HepG2 (cell line): ENCODE results near the gene JPH2. TPM values are rescaled to one million over a fixed set of nuclear protein-coding genes. Genes with fewer than 3 reads are reported as not detected.
A peak's percentile ranks its signal among the peaks of the same experiment; 100 is the strongest.

Experiments used
- CBX1 ChIP-seq: IDR thresholded peaks from one replicate; pipeline ENCODE4 v1.6.1; 2016; ENCODE audit warnings: antibody characterized with exemption, low read depth
- CHD2 ChIP-seq: IDR thresholded peaks from 2 replicates; pipeline ENCODE4 v1.6.1; 2011; ENCODE audit warnings: low read depth, low read length, improper control_type of control experiment
- DNMT1 ChIP-seq: sonication (generic); formaldehyde crosslinking; IDR thresholded peaks from 2 replicates; pipeline ENCODE4 v1.5.1; 2020; ENCODE audit warnings: mild to moderate bottlenecking, missing genetic modification reagents
- KLF12 ChIP-seq: sonication (generic); formaldehyde crosslinking; IDR thresholded peaks from 2 replicates; pipeline ENCODE4 v1.4.0; 2020; ENCODE audit warnings: missing genetic modification reagents, borderline replicate concordance
- LCORL ChIP-seq, 2 experiments: fragments of 450-650 bp in 1 of 2; sonication (generic) in 1 of 2; formaldehyde crosslinking in 1 of 2; IDR thresholded peaks; 2 replicates each; pipeline versions ENCODE4 v1.5.0 to v1.6.1; 2017 to 2020; ENCODE audit warnings: antibody characterized with exemption in 1 of 2, missing genetic modification reagents in 1 of 2
- MAFK ChIP-seq, 2 experiments: IDR thresholded peaks in 1 of 2; conservative IDR thresholded peaks in 1 of 2; 2 replicates each; pipeline ENCODE4 v1.6.1; 2011; ENCODE audit warnings: improper control_type of control experiment in 2 of 2, low read length in 2 of 2
- MED8 ChIP-seq: sonication (generic); formaldehyde crosslinking; IDR thresholded peaks from 2 replicates; pipeline ENCODE4 v1.8.1; 2023; ENCODE audit warnings: mild to moderate bottlenecking, missing genetic modification reagents; ENCODE audit not compliant: insufficient replicate concordance
- MTA3 ChIP-seq: sonication (generic); formaldehyde crosslinking; IDR thresholded peaks from 2 replicates; pipeline ENCODE4 v1.4.0; 2020; ENCODE audit warnings: missing genetic modification reagents
- MTF1 ChIP-seq: sonication (generic); formaldehyde crosslinking; IDR thresholded peaks from 2 replicates; pipeline ENCODE4 v1.5.0; 2020; ENCODE audit warnings: missing genetic modification reagents
- PHF5A ChIP-seq: IDR thresholded peaks from one replicate; pipeline ENCODE4 v1.6.1; 2018; ENCODE audit warnings: low read depth, missing genetic modification reagents; ENCODE audit not compliant: unreplicated experiment
- SMARCC2 ChIP-seq: fragments of 450-650 bp; IDR thresholded peaks from 2 replicates; pipeline ENCODE4 v1.6.1; 2017; ENCODE audit warnings: antibody characterized with exemption, mild to moderate bottlenecking
- SOX5 ChIP-seq: IDR thresholded peaks from 2 replicates; pipeline ENCODE4 v1.6.1; 2016; ENCODE audit warnings: borderline replicate concordance
- TBL1XR1 ChIP-seq: fragments of 150-350 bp; IDR thresholded peaks from 2 replicates; pipeline ENCODE4 v1.6.1; 2014; ENCODE audit warnings: borderline replicate concordance, low read length; ENCODE audit not compliant: partially characterized antibody
- TOE1 ChIP-seq: sonication (generic); formaldehyde crosslinking; IDR thresholded peaks from 2 replicates; pipeline ENCODE4 v1.4.0; 2020; ENCODE audit warnings: mild to moderate bottlenecking, missing genetic modification reagents
- TSC22D2 ChIP-seq: sonication (generic); formaldehyde crosslinking; IDR thresholded peaks from 2 replicates; pipeline ENCODE4 v1.5.1; 2020; ENCODE audit warnings: missing genetic modification reagents, mild to moderate bottlenecking, borderline replicate concordance
- ZFP37 ChIP-seq: sonication (generic); formaldehyde crosslinking; IDR thresholded peaks from 2 replicates; pipeline ENCODE4 v1.4.0; 2020; ENCODE audit warnings: missing genetic modification reagents, borderline replicate concordance
- ZNF138 ChIP-seq: sonication (generic); formaldehyde crosslinking; IDR thresholded peaks from 2 replicates; pipeline ENCODE4 v1.5.0; 2020; ENCODE audit warnings: mild to moderate bottlenecking, low read depth, missing genetic modification reagents
- ZNF234 ChIP-seq: sonication (generic); formaldehyde crosslinking; conservative IDR thresholded peaks from 2 replicates; pipeline ENCODE4 v1.5.1; 2020; ENCODE audit warnings: mild to moderate bottlenecking, missing genetic modification reagents
- ZNF501 ChIP-seq: sonication (generic); formaldehyde crosslinking; IDR thresholded peaks from 2 replicates; pipeline ENCODE4 v1.5.1; 2020; ENCODE audit warnings: mild to moderate bottlenecking, moderate library complexity, missing genetic modification reagents
- ZNF546 ChIP-seq: sonication (generic); formaldehyde crosslinking; conservative IDR thresholded peaks from 2 replicates; pipeline ENCODE4 v1.8.1; 2023; ENCODE audit warnings: mild to moderate bottlenecking, missing genetic modification reagents
- ZNF558 ChIP-seq: sonication (generic); formaldehyde crosslinking; IDR thresholded peaks from 2 replicates; pipeline ENCODE4 v1.9.0; 2022; ENCODE audit warnings: mild to moderate bottlenecking, missing genetic modification reagents, borderline replicate concordance
- ZNF567 ChIP-seq: sonication (generic); formaldehyde crosslinking; IDR thresholded peaks from 2 replicates; pipeline ENCODE4 v1.8.1; 2023; ENCODE audit warnings: mild to moderate bottlenecking, missing genetic modification reagents, borderline replicate concordance
- ZNF652 ChIP-seq: IDR thresholded peaks from 2 replicates; pipeline ENCODE4 v1.6.1; 2016; ENCODE audit warnings: low read depth, borderline replicate concordance
- polyA plus RNA-seq, 8 experiments: library from polyadenylated mRNA; depleted of rRNA in 3 of 8; stranded (reverse) in 7 of 8; unstranded in 1 of 8; fragments of >200 nt; fragmentation: Illumina TruSeq in 4 of 8; extraction: Trizol in 4 of 8; gene quantifications; 2 replicates each; pipeline versions ENCODE4 v1.2.1 to v1.2.3, GENCODE V29; 2011 to 2016; ENCODE audit warnings: low read depth in 4 of 8, missing spikeins in 1 of 8, mixed read lengths in 1 of 8; ENCODE audit not compliant: insufficient read depth in 1 of 8
- total RNA-seq, 5 experiments: library from RNA; depleted of rRNA; stranded (reverse); fragments of >200 nt; fragmentation: Illumina TruSeq; extraction: Trizol; gene quantifications; 2 replicates each; pipeline ENCODE4 v1.2.3, GENCODE V29; 2016; ENCODE audit warnings: low read depth in 1 of 5
- TF ChIP-seq, protein P1 (sequence below): sonication (generic); formaldehyde crosslinking; IDR thresholded peaks from 2 replicates; pipeline ENCODE4 v1.5.1; 2020; ENCODE audit warnings: mild to moderate bottlenecking, missing genetic modification reagents, borderline replicate concordance
- TF ChIP-seq, protein P2 (sequence below): fragments of 450-650 bp; IDR thresholded peaks from 2 replicates; pipeline ENCODE4 v1.6.1; 2017
- TF ChIP-seq, protein P3 (sequence below): sonication (generic); formaldehyde crosslinking; IDR thresholded peaks from 2 replicates; pipeline ENCODE4 v1.4.0; 2020; ENCODE audit warnings: missing genetic modification reagents

The JPH2 gene
- total and polyA plus RNA-seq, 2 of the 13 experiments (the other 11 are each of a cell fraction or from before 2014, with no cell fraction given) = 0.42 TPM; not detected in 1

DNA sequence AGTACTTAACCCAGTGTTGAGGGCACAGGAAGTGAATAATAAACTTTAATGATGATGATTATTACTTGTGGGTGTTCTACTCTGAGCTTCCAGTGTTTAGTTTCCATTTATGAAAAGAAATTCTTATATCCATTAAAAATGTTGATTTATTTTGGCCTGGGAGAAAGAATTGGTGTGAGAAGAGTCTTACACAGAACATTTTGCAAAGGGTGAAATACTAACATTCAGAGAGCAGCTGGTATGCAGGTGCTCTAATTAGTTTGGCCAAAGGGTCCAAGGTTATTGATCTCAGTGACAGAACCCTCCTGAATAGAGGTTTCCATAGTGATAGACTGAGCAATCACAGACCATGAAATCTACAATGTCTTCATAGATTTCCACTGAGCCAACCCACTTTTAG is 19.1 kb upstream of the JPH2 start (continued):
- TF ChIP-seq ZNF501 = no peak
- TF ChIP-seq MAFK (conservative IDR thresholded peaks at IDR 0.05 in 1 of 2, IDR thresholded peaks at IDR 0.05 in 1 of 2; ENCODE audit: low read length in 2 of 2) = no peak
- no peak for TF ChIP-seq TOE1
- no peak for TF ChIP-seq PHF5A
- no peak for TF ChIP-seq ZNF546 (CRISPR knock-in tag)
- TF ChIP-seq LCORL (IDR thresholded peaks at IDR 0.05) = no peak
- TF ChIP-seq LCORL (CRISPR knock-in tag; IDR thresholded peaks at IDR 0.05) = peak; percentile 86
- 0 out of 2 replicates have a peak, but pooled peaks have one; percentile 24 for TF ChIP-seq ZNF138 (CRISPR knock-in tag)
- no peak for TF ChIP-seq DNMT1 (CRISPR knock-in tag)
- TF ChIP-seq, protein P1, sequence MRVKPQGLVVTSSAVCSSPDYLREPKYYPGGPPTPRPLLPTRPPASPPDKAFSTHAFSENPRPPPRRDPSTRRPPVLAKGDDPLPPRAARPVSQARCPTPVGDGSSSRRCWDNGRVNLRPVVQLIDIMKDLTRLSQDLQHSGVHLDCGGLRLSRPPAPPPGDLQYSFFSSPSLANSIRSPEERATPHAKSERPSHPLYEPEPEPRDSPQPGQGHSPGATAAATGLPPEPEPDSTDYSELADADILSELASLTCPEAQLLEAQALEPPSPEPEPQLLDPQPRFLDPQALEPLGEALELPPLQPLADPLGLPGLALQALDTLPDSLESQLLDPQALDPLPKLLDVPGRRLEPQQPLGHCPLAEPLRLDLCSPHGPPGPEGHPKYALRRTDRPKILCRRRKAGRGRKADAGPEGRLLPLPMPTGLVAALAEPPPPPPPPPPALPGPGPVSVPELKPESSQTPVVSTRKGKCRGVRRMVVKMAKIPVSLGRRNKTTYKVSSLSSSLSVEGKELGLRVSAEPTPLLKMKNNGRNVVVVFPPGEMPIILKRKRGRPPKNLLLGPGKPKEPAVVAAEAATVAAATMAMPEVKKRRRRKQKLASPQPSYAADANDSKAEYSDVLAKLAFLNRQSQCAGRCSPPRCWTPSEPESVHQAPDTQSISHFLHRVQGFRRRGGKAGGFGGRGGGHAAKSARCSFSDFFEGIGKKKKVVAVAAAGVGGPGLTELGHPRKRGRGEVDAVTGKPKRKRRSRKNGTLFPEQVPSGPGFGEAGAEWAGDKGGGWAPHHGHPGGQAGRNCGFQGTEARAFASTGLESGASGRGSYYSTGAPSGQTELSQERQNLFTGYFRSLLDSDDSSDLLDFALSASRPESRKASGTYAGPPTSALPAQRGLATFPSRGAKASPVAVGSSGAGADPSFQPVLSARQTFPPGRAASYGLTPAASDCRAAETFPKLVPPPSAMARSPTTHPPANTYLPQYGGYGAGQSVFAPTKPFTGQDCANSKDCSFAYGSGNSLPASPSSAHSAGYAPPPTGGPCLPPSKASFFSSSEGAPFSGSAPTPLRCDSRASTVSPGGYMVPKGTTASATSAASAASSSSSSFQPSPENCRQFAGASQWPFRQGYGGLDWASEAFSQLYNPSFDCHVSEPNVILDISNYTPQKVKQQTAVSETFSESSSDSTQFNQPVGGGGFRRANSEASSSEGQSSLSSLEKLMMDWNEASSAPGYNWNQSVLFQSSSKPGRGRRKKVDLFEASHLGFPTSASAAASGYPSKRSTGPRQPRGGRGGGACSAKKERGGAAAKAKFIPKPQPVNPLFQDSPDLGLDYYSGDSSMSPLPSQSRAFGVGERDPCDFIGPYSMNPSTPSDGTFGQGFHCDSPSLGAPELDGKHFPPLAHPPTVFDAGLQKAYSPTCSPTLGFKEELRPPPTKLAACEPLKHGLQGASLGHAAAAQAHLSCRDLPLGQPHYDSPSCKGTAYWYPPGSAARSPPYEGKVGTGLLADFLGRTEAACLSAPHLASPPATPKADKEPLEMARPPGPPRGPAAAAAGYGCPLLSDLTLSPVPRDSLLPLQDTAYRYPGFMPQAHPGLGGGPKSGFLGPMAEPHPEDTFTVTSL (CRISPR knock-in tag) = no peak; the same call in 1 of the 2 replicates
- TF ChIP-seq ZNF567 (CRISPR knock-in tag) = no peak
- no peak for TF ChIP-seq ZNF558 (CRISPR knock-in tag)
- TF ChIP-seq, protein P2, sequence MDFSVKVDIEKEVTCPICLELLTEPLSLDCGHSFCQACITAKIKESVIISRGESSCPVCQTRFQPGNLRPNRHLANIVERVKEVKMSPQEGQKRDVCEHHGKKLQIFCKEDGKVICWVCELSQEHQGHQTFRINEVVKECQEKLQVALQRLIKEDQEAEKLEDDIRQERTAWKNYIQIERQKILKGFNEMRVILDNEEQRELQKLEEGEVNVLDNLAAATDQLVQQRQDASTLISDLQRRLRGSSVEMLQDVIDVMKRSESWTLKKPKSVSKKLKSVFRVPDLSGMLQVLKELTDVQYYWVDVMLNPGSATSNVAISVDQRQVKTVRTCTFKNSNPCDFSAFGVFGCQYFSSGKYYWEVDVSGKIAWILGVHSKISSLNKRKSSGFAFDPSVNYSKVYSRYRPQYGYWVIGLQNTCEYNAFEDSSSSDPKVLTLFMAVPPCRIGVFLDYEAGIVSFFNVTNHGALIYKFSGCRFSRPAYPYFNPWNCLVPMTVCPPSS = no peak
- TF ChIP-seq MTA3 = no peak
- TF ChIP-seq ZNF234 (CRISPR knock-in tag) = no peak
- TF ChIP-seq TBL1XR1 = no peak
- TF ChIP-seq, protein P3, sequence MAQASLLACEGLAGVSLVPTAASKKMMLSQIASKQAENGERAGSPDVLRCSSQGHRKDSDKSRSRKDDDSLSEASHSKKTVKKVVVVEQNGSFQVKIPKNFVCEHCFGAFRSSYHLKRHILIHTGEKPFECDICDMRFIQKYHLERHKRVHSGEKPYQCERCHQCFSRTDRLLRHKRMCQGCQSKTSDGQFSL (CRISPR knock-in tag) = no peak
- TF ChIP-seq MED8 (CRISPR knock-in tag) = no peak
- TF ChIP-seq CHD2 = no peak
- TF ChIP-seq ZFP37 (CRISPR knock-in tag) = no peak
- TF ChIP-seq TSC22D2 = no peak
- TF ChIP-seq SMARCC2 = no peak
- TF ChIP-seq ZNF652 (CRISPR knock-in tag) = peak; percentile 10; the same call in 1 of the 2 replicates
- TF ChIP-seq KLF12 (CRISPR knock-in tag) = 0 out of 2 replicates have a peak, but pooled peaks have one; percentile 32
- TF ChIP-seq MTF1 (CRISPR knock-in tag) = no peak
- 0 out of 2 replicates have a peak, but pooled peaks have one; percentile 19 for TF ChIP-seq SOX5
- TF ChIP-seq CBX1 = no peak
